HG03095 (cell line): ENCODE measurements around the gene SIL1.
"Not testable (repeated sequence)": the region's sequence is repeated elsewhere in the genome, so short reads cannot be mapped to it uniquely, and the experiment has no call there.

Experiments used
- ATAC-seq: cut with Tn5 transposase; IDR thresholded peaks from one replicate; pipeline ENCODE4 v1.9.1; 2021; ENCODE audit warnings: moderate library complexity; ENCODE audit not compliant: unreplicated experiment

SIL1 gene

DNA sequence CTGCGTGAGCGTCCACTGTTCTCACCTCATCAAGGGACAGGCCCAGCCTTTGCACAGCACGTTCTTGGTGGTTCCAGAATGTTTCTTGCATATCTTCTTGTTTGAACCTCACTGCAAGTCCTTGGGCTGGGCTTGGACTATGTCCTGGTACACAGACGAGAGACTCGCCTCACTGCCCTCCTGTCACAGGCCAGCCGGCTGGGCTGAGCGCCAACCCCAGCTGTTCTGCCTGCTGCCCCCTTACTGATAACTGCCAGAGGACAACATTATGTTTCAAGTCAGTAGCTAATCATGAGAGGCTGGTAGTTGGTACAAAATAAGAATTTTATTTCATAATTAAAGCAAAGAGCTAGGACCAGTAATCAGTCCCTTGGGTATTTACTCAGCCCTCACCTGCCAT, 270.2 kb downstream of the SIL1 start:
- ATAC-seq: no peak

GRCh38 chr5:138927544-138927943, 270.6 kb downstream of the SIL1 start:
- no peak for ATAC-seq

DNA sequence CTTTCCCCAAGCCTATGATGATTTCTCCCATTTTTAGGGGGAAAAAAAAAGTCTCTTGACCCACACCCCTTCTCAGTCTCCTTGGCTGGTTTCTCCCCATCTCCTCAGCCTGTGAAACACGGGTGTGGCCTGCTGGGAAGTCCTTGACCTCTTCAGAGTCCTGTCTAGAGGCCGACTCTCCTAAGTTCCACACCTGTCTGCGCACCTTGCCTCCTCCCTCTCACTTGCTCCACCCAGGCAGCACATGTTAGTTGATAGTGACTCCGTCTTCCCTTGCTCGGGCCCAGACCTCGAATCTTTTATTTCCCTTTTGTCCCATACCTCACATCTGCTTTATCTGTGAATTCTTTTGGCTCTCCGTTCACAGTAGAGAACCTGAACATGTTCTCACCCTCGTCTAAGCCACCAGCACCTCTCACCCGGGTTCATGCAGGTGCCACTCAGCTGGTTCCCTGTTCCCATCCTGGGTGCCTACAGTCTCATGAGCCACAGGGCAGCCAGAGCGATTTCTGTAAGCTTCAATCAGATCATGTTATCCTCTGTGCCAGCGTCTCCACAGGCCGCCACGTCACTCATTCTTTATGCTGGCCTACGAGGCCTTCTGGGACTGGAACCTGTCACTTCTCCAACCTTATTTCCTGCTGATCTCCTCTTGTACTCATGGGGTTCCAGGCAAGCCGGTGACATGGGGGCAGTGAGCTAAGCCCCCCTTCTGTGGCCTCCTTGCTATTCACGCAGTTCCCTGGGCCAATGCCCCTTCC, 271.3 kb downstream of the SIL1 start:
- no peak for ATAC-seq

DNA sequence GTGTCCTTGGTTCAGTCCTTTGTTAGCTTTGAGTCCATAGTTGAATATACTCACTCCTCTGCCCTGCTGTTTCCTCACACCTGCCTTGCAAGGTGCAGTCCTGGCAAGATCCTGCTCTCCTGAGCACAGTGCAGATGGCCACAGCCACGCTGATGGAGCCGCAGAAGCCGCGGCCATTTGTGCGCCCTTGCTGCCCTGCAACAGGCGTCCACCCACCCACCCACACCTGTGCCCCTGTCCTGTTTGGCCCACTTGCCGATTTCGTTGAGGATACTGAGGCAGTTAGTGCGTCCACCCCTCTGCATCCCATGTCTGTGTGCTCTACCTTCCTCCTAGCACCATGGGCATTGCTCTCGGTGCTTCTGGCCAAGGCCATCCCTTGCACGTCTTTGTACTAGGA, 271.9 kb downstream of the SIL1 start:
- no peak for ATAC-seq

DNA sequence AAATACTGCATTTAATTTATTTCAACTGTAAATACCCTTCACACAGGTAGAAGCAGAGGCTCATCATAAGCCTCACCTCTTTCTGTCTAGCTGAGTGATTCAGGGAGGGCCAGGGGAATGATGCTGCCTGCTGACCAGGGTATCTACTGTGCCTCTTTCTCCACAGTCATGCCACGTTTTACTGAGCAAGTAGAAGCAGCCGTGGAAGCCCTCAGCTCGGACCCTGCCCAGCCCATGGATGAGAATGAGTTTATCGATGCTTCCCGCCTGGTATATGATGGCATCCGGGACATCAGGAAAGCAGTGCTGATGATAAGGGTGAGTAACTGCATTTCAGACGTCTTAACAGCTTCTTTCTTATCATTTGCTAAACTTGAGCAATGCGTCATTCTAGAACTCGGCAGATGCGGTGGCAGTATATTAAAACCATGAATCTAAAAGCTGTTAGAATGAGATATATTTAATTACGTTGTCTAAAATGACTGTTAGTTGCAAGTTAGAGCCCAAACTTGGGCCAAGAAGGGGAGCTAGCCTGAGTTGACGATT, 273.0 kb downstream of the SIL1 start:
- ATAC-seq: no peak

GRCh38 chr5:138922494-138922893, 275.7 kb downstream of the SIL1 start:
- ATAC-seq: no peak

DNA sequence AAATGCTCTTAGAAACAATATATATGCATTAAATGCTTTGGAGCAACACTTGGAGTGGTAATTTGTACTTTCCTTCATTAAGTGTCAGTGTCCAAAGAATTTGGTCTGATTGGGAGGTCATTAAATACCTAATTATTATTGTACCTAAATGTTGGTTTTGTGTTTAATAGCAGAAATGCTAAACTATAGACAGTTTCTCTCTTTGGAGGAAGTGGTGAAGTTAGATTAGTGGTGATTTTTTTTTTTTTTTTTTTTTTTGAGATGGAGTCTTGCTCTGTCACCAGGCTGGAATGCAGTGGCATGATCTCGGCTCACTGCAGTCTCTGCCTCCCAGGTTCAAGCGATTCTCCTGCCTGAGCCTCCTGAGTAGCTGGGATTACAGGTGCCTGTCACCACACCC, 276.8 kb downstream of the SIL1 start:
- not testable (repeated sequence) for ATAC-seq

DNA sequence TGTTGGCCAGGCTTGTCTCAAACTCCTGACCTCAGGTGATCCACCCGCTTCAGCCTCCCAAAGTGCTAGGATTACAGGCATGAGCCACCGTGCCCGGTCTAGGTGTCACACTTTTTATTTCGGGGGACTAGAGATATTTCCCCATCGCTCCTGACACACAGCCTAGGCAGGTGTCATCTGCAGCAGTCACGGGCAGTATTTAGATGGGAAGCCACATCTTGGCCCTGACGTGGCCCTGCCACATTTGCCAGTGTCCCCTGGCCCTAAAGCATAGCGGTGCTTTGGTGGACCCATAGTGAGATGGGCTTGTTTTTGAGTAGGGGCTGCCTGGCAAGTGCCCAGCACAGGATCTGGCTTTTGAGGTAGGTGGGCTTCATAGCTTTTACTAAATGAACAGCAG, 278.0 kb downstream of the SIL1 start:
- no peak for ATAC-seq

DNA sequence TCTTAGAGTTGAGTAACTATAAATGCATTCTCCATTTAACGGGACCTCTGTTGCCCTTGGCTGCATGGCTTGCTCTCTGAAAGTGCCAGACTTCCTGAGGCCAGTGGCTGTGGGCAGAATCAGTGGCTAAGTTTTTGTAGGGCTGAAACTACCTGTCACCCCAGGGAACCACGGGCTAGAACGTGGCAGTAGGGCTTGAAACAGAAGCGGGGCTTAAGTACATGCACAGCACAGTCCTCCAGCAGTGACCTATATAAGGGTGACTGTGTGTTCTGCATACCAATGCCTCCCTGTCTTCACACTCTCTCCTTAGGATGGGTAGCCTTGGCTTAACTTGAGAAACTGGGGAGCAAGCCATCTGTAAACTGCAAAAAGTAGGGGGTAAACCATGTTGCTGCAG, 279.5 kb downstream of the SIL1 start:
- ATAC-seq: no peak

GRCh38 chr5:138914338-138914737, 283.8 kb downstream of the SIL1 start:
- ATAC-seq: no peak

GRCh38 chr5:138913773-138914172, 284.4 kb downstream of the SIL1 start:
- no peak for ATAC-seq

- no peak for ATAC-seq
These were observed 286.1 kb downstream of the SIL1 start for GRCh38 chr5:138912093-138912492.

DNA sequence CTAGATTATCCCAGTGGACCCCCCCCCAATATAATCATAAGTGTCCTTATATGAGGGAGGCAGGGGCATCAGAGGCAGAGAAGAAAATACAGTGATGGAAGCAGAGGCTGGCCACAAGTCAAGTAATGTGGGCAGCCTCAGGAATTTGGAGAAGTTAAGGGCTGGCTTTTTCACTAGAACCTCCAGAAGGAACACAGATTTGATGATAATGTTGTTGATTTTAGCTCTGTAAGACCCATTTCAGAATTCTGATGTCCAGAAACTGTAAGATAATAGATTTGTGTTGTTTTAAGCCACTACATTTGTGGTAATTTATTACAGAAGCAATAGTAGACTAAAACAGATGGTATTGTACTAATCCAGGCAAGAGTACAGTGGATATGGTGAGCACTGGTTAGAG, 286.7 kb downstream of the SIL1 start:
- no peak for ATAC-seq

GRCh38 chr5:138910546-138911185, 287.5 kb downstream of the SIL1 start:
- no peak for ATAC-seq

- no peak for ATAC-seq
These were observed 288.4 kb downstream of the SIL1 start for GRCh38 chr5:138909734-138910133.

- no peak for ATAC-seq
These were observed 292.6 kb downstream of the SIL1 start for GRCh38 chr5:138905541-138905940.

DNA sequence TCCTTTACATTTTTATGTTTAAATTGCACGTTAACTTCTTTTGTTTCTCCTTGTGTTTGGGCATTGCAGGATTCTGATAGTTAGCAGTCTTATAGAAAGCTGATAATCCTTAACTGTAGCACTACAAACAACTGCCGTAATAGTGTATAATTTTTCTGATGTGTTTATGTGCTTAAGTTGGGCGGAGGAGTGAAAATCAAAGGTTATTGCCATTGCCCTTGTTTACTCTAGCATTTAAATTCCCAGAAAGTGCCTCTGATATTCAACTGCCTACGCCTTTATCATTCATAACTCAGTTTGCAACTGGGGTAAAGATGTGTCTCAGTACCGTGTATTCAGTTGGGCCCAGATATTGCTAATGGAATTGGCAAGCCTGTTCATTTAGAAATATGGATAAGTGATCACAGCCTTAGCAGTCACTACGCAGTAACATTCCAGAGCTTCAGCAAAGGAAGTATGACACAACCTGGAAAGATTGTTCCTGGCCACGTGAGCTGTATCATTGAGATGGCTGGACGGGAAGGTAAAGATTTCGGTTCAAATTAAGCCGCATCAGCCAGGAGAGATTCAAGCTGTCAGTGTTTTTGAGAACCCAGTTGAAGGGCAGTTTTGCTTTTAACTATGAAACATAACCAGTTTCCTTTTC, 294.9 kb downstream of the SIL1 start:
- no peak for ATAC-seq

GRCh38 chr5:138901716-138902115, 296.5 kb downstream of the SIL1 start:
- ATAC-seq: no peak

DNA sequence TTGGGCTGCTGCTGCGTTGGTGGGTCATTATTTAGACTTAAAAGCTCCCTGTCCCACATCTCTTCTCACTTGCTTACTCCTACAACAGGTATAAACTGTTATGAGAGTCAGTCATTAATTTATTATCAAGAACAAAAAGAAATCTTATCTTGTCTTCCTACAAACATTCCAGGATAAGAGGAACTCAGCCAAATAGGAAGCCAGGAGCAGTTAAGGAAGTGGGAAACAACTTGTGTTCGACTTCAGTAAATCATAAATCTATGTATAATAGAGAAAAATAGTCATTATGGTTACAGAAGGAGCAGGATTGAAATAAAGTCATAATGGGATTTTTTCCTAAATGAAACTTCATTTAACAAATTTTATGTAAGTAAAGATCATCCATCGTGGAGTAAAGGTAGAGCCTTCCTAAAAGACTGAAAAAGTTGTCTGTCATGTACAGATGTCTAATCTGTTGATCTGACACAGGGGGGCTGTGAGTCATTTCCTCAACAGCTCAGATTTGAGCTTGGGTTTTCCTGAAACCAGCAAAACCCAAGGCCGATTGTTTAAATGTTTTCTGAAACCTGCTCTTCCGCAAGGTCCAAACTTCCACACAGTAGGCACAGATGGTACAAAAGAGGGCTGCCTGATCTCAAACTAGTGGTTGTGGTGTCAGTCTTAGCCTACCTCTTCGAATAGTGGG, 297.7 kb downstream of the SIL1 start:
- no peak for ATAC-seq

- ATAC-seq: no peak
These were observed 299.4 kb downstream of the SIL1 start for GRCh38 chr5:138898742-138899141.

GRCh38 chr5:138898299-138898698, 299.9 kb downstream of the SIL1 start:
- ATAC-seq: no peak
